OCI-LY7 (cell line): ENCODE results near the gene SHISAL1. TPM values are rescaled to one million over a fixed set of nuclear protein-coding genes. Genes with fewer than 3 reads are reported as not detected.

Experiments used
- BruUV-seq: library from RNA; stranded (reverse); fragments of 400-500 nt; replicated peaks from 2 replicates; lab custom pipeline; 2021; lab: Mats Ljungman, UMichigan
- CTCF ChIA-PET: fragments of 300-600 bp; sonication (Branson Sonifier 250); formaldehyde crosslinking; loops from one replicate; lab custom pipeline; 2022; ENCODE audit warnings: antibody characterized with exemption; ENCODE audit not compliant: unreplicated experiment; lab: Charles Lee
- POLR2A ChIA-PET: fragments of 300-600 bp; sonication (Branson Sonifier 250); formaldehyde crosslinking; loops from one replicate; lab custom pipeline; 2022; ENCODE audit warnings: antibody characterized with exemption; lab: Charles Lee
- DNase-seq: peaks from one replicate; pipeline ENCODE4 v3.0.0-alpha.2; 2015; ENCODE audit warnings: low spot score
- H2AFZ ChIP-seq: fragments of 200-600 bp; sonication (generic), shearing (Covaris generic); 2 replicates; pipeline ENCODE4 v1.6.1; 2014; ENCODE audit warnings: mild to moderate bottlenecking, antibody characterized with exemption, low read length, moderate library complexity
- H3K27ac ChIP-seq: fragments of 200-600 bp; sonication (generic); 2 replicates; pipeline ENCODE4 v1.5.1; 2014; ENCODE audit warnings: mixed run types, low read depth, mild to moderate bottlenecking, moderate library complexity, low read length, inconsistent platforms; ENCODE audit not compliant: poor library complexity, severe bottlenecking
- H3K36me3 ChIP-seq: fragments of 200-600 bp; sonication (generic); 2 replicates; pipeline ENCODE4 v1.6.1; 2014; ENCODE audit warnings: mild to moderate bottlenecking, antibody characterized with exemption, low read length, moderate library complexity, mixed read lengths; ENCODE audit not compliant: insufficient read depth
- H3K4me1 ChIP-seq: fragments of 200-600 bp; sonication (generic); 2 replicates; pipeline ENCODE4 v1.5.1; 2014; ENCODE audit warnings: mild to moderate bottlenecking, low read length; ENCODE audit not compliant: insufficient read depth, poor library complexity, severe bottlenecking
- H3K4me2 ChIP-seq: fragments of 200-600 bp; sonication (generic); 2 replicates; pipeline ENCODE4 v1.6.1; 2014; ENCODE audit warnings: mild to moderate bottlenecking, low read length
- H3K4me3 ChIP-seq: fragments of 200-600 bp; sonication (generic); 2 replicates; pipeline ENCODE4 v1.5.1; 2014; ENCODE audit warnings: mild to moderate bottlenecking, low read depth, low read length; ENCODE audit not compliant: poor library complexity, severe bottlenecking
- H3K79me2 ChIP-seq: fragments of 200-600 bp; sonication (generic); 2 replicates; pipeline ENCODE4 v1.6.1; 2016; ENCODE audit warnings: low read depth, mild to moderate bottlenecking, low read length, moderate library complexity, mixed read lengths; ENCODE audit not compliant: insufficient read depth
- H3K9me2 ChIP-seq: fragments of 200-600 bp; sonication (generic); 2 replicates; pipeline ENCODE4 v1.6.1; 2016; ENCODE audit warnings: mild to moderate bottlenecking, low read length, mixed read lengths; ENCODE audit not compliant: insufficient read depth
- H3K9me3 ChIP-seq: fragments of 200-600 bp; sonication (generic); 2 replicates; pipeline ENCODE4 v1.6.1; 2014; ENCODE audit warnings: mild to moderate bottlenecking, mixed run types, low read length, mixed read lengths
- H4K20me1 ChIP-seq: fragments of 200-600 bp; sonication (generic); 2 replicates; pipeline ENCODE4 v1.6.1; 2014; ENCODE audit warnings: mild to moderate bottlenecking, antibody characterized with exemption, low read length, moderate library complexity, mixed read lengths; ENCODE audit not compliant: insufficient read depth
- EZH2phosphoT487 ChIP-seq: fragments of 200-600 bp; sonication (generic); IDR thresholded peaks from 2 replicates; pipeline ENCODE4 v1.6.1; 2018; ENCODE audit warnings: low read depth, borderline replicate concordance, mild to moderate bottlenecking, mixed run types, antibody characterized with exemption, low read length, moderate library complexity, mixed read lengths
- intact Hi-C: fragments of 100-400 bp; cut with micrococcal nuclease; formaldehyde crosslinking; loops from one replicate; pipeline ENCODE4 v1.10.0; 2022; ENCODE audit not compliant: unreplicated experiment
- total RNA-seq, 2 experiments: library from RNA; depleted of rRNA in 1 of 2; stranded (reverse); fragments of >200 nt in 1 of 2; shearing (Covaris generic) in 1 of 2; gene quantifications; 2 replicates each; pipeline ENCODE4 v1.2.3, GENCODE V29; 2014 to 2022
- TF ChIP-seq, protein P1 (sequence below): fragments of 200-600 bp; sonication (generic); conservative IDR thresholded peaks from 2 replicates; pipeline ENCODE4 v1.5.1; 2014; ENCODE audit warnings: mild to moderate bottlenecking, antibody characterized with exemption, low read length, moderate library complexity, mixed read lengths

The SHISAL1 gene
- total RNA-seq, 2 experiments from 2014 or later, result not detected

DNA sequence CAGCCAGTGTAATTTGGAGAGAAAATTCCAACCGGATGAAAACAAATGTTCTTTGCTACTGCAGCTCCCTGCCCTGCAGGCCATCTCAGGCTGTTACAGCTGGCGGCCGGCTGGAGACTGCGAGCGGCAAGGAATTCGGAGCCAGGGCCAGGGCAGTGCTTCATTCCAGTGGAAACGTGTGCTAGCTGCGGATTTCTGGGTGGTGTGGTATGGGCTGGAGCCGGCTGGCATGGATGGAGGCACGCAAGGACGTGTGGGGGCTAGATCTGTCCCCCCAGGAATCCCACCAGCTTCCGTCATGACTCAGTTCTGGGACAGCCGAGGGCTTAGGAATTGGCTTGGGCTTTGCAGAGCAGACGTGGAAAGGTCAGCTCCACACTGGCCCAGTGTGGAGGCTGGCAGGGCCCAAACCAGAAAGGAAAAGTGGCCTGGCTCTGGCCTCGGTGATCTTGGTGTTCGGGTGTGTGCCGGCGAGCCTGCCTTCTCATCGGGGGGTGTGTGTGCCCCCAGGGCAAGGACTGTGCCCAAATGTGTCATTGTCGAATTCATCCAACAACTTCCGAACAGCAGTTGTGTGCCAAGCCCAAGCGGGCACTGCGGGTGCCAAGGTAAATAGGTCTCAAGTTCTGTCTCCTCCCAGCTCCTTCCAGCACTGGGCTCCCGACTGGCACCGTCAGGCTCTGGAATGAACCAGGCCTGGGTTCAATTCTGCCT is 48.1 kb upstream of the SHISAL1 start:
- TF ChIP-seq, protein P1, sequence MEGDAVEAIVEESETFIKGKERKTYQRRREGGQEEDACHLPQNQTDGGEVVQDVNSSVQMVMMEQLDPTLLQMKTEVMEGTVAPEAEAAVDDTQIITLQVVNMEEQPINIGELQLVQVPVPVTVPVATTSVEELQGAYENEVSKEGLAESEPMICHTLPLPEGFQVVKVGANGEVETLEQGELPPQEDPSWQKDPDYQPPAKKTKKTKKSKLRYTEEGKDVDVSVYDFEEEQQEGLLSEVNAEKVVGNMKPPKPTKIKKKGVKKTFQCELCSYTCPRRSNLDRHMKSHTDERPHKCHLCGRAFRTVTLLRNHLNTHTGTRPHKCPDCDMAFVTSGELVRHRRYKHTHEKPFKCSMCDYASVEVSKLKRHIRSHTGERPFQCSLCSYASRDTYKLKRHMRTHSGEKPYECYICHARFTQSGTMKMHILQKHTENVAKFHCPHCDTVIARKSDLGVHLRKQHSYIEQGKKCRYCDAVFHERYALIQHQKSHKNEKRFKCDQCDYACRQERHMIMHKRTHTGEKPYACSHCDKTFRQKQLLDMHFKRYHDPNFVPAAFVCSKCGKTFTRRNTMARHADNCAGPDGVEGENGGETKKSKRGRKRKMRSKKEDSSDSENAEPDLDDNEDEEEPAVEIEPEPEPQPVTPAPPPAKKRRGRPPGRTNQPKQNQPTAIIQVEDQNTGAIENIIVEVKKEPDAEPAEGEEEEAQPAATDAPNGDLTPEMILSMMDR, result no peak
- TF ChIP-seq EZH2phosphoT487, result no peak

DNA sequence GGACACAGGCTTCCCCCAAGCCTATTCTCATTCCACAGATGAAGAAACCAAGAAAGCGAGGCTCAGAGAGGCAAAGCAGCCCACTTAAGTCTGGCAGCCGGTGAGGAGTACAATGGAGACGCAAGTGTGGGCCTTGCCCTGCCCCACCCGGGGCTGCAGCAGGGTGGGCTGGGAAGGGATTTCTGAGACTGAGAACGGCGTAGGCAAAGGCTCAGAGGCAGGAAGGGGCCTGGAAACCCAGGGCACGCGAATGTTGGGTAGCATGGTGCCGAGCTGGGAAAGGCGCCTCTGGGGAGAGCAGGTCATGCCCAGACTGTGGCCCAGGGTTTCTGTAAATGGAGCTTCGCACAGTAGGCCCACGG is 47.5 kb upstream of the SHISAL1 start:
- no peak overlapping the region for H3K27ac ChIP-seq
- no peaks in the 10 kb centered on the region for H3K36me3 ChIP-seq
- CTCF ChIA-PET, result no interaction called here
- POLR2A ChIA-PET, result interaction anchor here (0.6 kb wide), 1 partner anchor 199 kb away, joined by 5 read pairs; no protein-coding TSS in a partner anchor
- TF ChIP-seq, protein P1, result no peak
- no peak for TF ChIP-seq EZH2phosphoT487
- H3K4me1 ChIP-seq, result no peaks in the 10 kb centered on the region
- H3K79me2 ChIP-seq, result no peaks in the 10 kb centered on the region
- intact Hi-C loops, result no loop called here
- no peak overlapping the region for H3K4me2 ChIP-seq
- no peaks in the 10 kb centered on the region for H3K9me3 ChIP-seq
- H3K9me2 ChIP-seq, result no peaks in the 10 kb centered on the region
- DNase-seq, result no peak
- no peak overlapping the region for H3K4me3 ChIP-seq
- no TSS peak for BruUV-seq
- H2AFZ ChIP-seq, result no peak overlapping the region
- no peaks in the 10 kb centered on the region; the same call in 1 of the 2 replicates for H4K20me1 ChIP-seq

More for the DNA sequence above, 48.1 kb upstream of the SHISAL1 start:
- H3K27ac ChIP-seq, result no peak overlapping the region
- no peak overlapping the region for H2AFZ ChIP-seq
- H3K4me3 ChIP-seq, result no peak overlapping the region
- H3K9me2 ChIP-seq, result no peaks in the 10 kb centered on the region
- no peaks in the 10 kb centered on the region; the same call in 1 of the 2 replicates for H4K20me1 ChIP-seq
- POLR2A ChIA-PET, result no interaction called here
- H3K9me3 ChIP-seq, result no peaks in the 10 kb centered on the region
- no peaks in the 10 kb centered on the region for H3K4me1 ChIP-seq
- intact Hi-C loops, result no loop called here
- no peak for DNase-seq
- CTCF ChIA-PET, result interaction anchor here (0.5 kb wide), 1 partner anchor 1016 kb away, joined by 3 read pairs; no protein-coding TSS in a partner anchor
- no TSS peak for BruUV-seq
- no peaks in the 10 kb centered on the region for H3K36me3 ChIP-seq
- H3K4me2 ChIP-seq, result no peak overlapping the region
- H3K79me2 ChIP-seq, result no peaks in the 10 kb centered on the region
